IPS DF 4.7 (cell line): ENCODE data around the gene NECTIN3.

Source experiments
- DNase-seq: peaks from one replicate; pipeline ENCODE4 v3.0.0-alpha.2; 2013; ENCODE audit warnings: low spot score; ENCODE audit errors: extremely low read depth

The NECTIN3 gene

GRCh38 chr3:111197485-111197884 lies 125.9 kb downstream of the NECTIN3 start:
- no peak for DNase-seq

- no peak for DNase-seq
Measured at GRCh38 chr3:111200027-111200426, 128.4 kb downstream of the NECTIN3 start.

GRCh38 chr3:111210003-111210711 lies 138.5 kb downstream of the NECTIN3 start:
- DNase-seq: no peak

- DNase-seq: peak; percentile 64
Measured at GRCh38 chr3:111210866-111211564, 139.4 kb downstream of the NECTIN3 start.

- DNase-seq: no peak
Measured at GRCh38 chr3:111212511-111212910, 140.9 kb downstream of the NECTIN3 start.

- DNase-seq: no peak
Measured at GRCh38 chr3:111215481-111215880, 143.9 kb downstream of the NECTIN3 start.

- no peak for DNase-seq
Measured at GRCh38 chr3:111218615-111219014, 147.0 kb downstream of the NECTIN3 start.

- DNase-seq: no peak
Measured at GRCh38 chr3:111227216-111227615, 155.6 kb downstream of the NECTIN3 start.

GRCh38 chr3:111229301-111229700 lies 157.7 kb downstream of the NECTIN3 start:
- DNase-seq: no peak

GRCh38 chr3:111236836-111237713 lies 165.5 kb downstream of the NECTIN3 start:
- DNase-seq: no peak

GRCh38 chr3:111237946-111238345 lies 166.3 kb downstream of the NECTIN3 start:
- no peak for DNase-seq

- DNase-seq: no peak
Measured at GRCh38 chr3:111238885-111239284, 167.3 kb downstream of the NECTIN3 start.

GRCh38 chr3:111241960-111242359 lies 170.3 kb downstream of the NECTIN3 start:
- DNase-seq: no peak
